SK-N-SH (cell line): ENCODE data around the gene BMAL1. TPM values are rescaled to one million over a fixed set of nuclear protein-coding genes. Genes with fewer than 3 reads are reported as not detected.

ENCODE experiments used
- CTCF ChIA-PET: fragments of 300-600, 350-600 bp; formaldehyde crosslinking; extraction: SDS; loops from one replicate; lab custom pipeline; 2021; lab: Yijun Ruan, JAX
- POLR2A ChIA-PET: fragments of 350-600 bp; sonication (Branson Sonifier 250); formaldehyde crosslinking; extraction: SDS; loops from one replicate; lab custom pipeline; 2020; ENCODE audit warnings: antibody characterized with exemption, inconsistent platforms; lab: Yijun Ruan, JAX
- DNase-seq: peaks from one replicate; pipeline ENCODE4 v3.0.0; 2012
- H2AFZ ChIP-seq: fragments of 200-600 bp; sonication (generic); 2 replicates; pipeline ENCODE4 v1.8.1; 2016; ENCODE audit warnings: antibody characterized with exemption, mild to moderate bottlenecking, low read depth
- H3F3A ChIP-seq: fragments of 200-600 bp; sonication (generic); replicated peaks from 2 replicates; pipeline ENCODE3; 2016; ENCODE audit warnings: antibody characterized with exemption, mild to moderate bottlenecking; ENCODE audit not compliant: insufficient read depth
- H3K27ac ChIP-seq, 2 experiments: fragments of 200-500 bp in 1 of 2; fragments of 200-600 bp in 1 of 2; sonication (Bioruptor generic) in 1 of 2; sonication (generic), shearing (Covaris generic) in 1 of 2; 2 replicates each; pipeline versions ENCODE4 v1.5.1 to v1.6.1; 2014 to 2016; ENCODE audit warnings: low read depth in 2 of 2, inconsistent platforms in 1 of 2, low read length in 1 of 2, mild to moderate bottlenecking in 1 of 2, mixed read lengths in 1 of 2
- H3K27me3 ChIP-seq: fragments of 200-600 bp; sonication (generic), shearing (Covaris generic); 2 replicates; pipeline ENCODE4 v1.6.1; 2016; ENCODE audit warnings: mixed run types; ENCODE audit not compliant: insufficient read depth
- H3K36me3 ChIP-seq, 2 experiments: fragments of 200-500 bp in 1 of 2; fragments of 200-600 bp in 1 of 2; sonication (Bioruptor generic) in 1 of 2; sonication (generic) in 1 of 2; replicated peaks in 1 of 2; 2 replicates each; pipeline versions ENCODE3 to v1.5.1; 2014 to 2016; ENCODE audit warnings: low read length in 1 of 2, mild to moderate bottlenecking in 1 of 2; ENCODE audit not compliant: insufficient read depth in 2 of 2, control insufficient read depth in 1 of 2
- H3K4me1 ChIP-seq, 2 experiments: fragments of 200-500 bp in 1 of 2; fragments of 200-600 bp in 1 of 2; sonication (Bioruptor generic) in 1 of 2; sonication (generic), shearing (Covaris generic) in 1 of 2; 2 replicates each; pipeline versions ENCODE4 v1.5.1 to v1.6.1; 2014 to 2016; ENCODE audit warnings: low read depth in 1 of 2, low read length in 1 of 2, mixed run types in 1 of 2; ENCODE audit not compliant: insufficient read depth in 2 of 2, control insufficient read depth in 1 of 2
- H3K4me2 ChIP-seq: fragments of 200-600 bp; sonication (generic), shearing (Covaris generic); 2 replicates; pipeline ENCODE4 v1.6.1; 2017; ENCODE audit warnings: mixed run types
- H3K4me3 ChIP-seq, 2 experiments: fragments of 200-500 bp in 1 of 2; fragments of 200-600 bp in 1 of 2; sonication (Bioruptor generic) in 1 of 2; sonication (generic), shearing (Covaris generic) in 1 of 2; 2 replicates each; pipeline versions ENCODE4 v1.5.1 to v1.8.1; 2014 to 2016; ENCODE audit warnings: low read depth in 2 of 2, inconsistent platforms in 1 of 2, low read length in 1 of 2, mild to moderate bottlenecking in 1 of 2, mixed read lengths in 1 of 2, moderate library complexity in 1 of 2
- H3K79me2 ChIP-seq: fragments of 200-600 bp; sonication (generic); 2 replicates; pipeline ENCODE4 v1.8.1; 2017; ENCODE audit warnings: mild to moderate bottlenecking; ENCODE audit not compliant: insufficient read depth
- H3K9ac ChIP-seq: fragments of 200-600 bp; sonication (generic); 2 replicates; pipeline ENCODE4 v1.6.1; 2017; ENCODE audit warnings: mixed run types
- H3K9me2 ChIP-seq: fragments of 200-600 bp; sonication (generic); 2 replicates; pipeline ENCODE4 v1.6.1; 2017; ENCODE audit warnings: mixed run types
- H3K9me3 ChIP-seq: fragments of 200-600 bp; sonication (generic); 2 replicates; pipeline ENCODE4 v1.6.1; 2017; ENCODE audit warnings: mixed run types, mild to moderate bottlenecking, moderate library complexity
- H4K20me1 ChIP-seq: fragments of 200-600 bp; sonication (generic); 2 replicates; pipeline ENCODE4 v1.6.1; 2017; ENCODE audit warnings: mild to moderate bottlenecking, mixed run types; ENCODE audit not compliant: insufficient read depth
- CHD2 ChIP-seq: fragments of 150-350 bp; IDR thresholded peaks from 2 replicates; pipeline ENCODE4 v1.6.1; 2018; ENCODE audit warnings: low read length; ENCODE audit not compliant: partially characterized antibody
- CTCF ChIP-seq: fragments of 200-600 bp; sonication (generic); IDR thresholded peaks from 2 replicates; pipeline ENCODE4 v1.6.1; 2017; ENCODE audit warnings: antibody characterized with exemption, mild to moderate bottlenecking, moderate library complexity
- ELF1 ChIP-seq: IDR thresholded peaks from 2 replicates; pipeline ENCODE4 v1.4.0; 2012
- EZH2phosphoT487 ChIP-seq: fragments of 200-600 bp; sonication (generic); IDR thresholded peaks from 2 replicates; pipeline ENCODE4 v1.6.1; 2017; ENCODE audit warnings: low read depth, mixed run types, mild to moderate bottlenecking, antibody characterized with exemption, moderate library complexity, borderline replicate concordance
- FOXJ3 ChIP-seq: sonication (generic); formaldehyde crosslinking; IDR thresholded peaks from 2 replicates; pipeline ENCODE4 v1.5.1; 2020; ENCODE audit warnings: mild to moderate bottlenecking, missing genetic modification reagents
- FOXM1 ChIP-seq: IDR thresholded peaks from 2 replicates; pipeline ENCODE4 v1.4.0; 2012; ENCODE audit warnings: low read depth, mild to moderate bottlenecking
- GABPA ChIP-seq: IDR thresholded peaks from 2 replicates; pipeline ENCODE4 v1.4.0; 2012; ENCODE audit warnings: low read depth, mild to moderate bottlenecking
- GATA2 ChIP-seq: sonication (generic); formaldehyde crosslinking; IDR thresholded peaks from 2 replicates; pipeline ENCODE4 v1.5.0; 2020; ENCODE audit warnings: mild to moderate bottlenecking, missing genetic modification reagents
- IRF3 ChIP-seq: fragments of 150-350 bp; IDR thresholded peaks from 2 replicates; pipeline ENCODE4 v1.6.1; 2016; ENCODE audit warnings: mild to moderate bottlenecking, low read depth, low read length
- JUND ChIP-seq: IDR thresholded peaks from 2 replicates; pipeline ENCODE4 v1.4.0; 2012
- MAX ChIP-seq: IDR thresholded peaks from 2 replicates; pipeline ENCODE4 v1.4.0; 2012; ENCODE audit warnings: low read depth
- NFIC ChIP-seq: IDR thresholded peaks from 2 replicates; pipeline ENCODE4 v1.4.0; 2012; ENCODE audit warnings: borderline replicate concordance
- RXRA ChIP-seq: IDR thresholded peaks from 2 replicates; pipeline ENCODE4 v1.4.0; 2012; ENCODE audit warnings: low read depth, mild to moderate bottlenecking, borderline replicate concordance
- SIN3A ChIP-seq: IDR thresholded peaks from 2 replicates; pipeline ENCODE4 v1.6.1; 2012; ENCODE audit warnings: low read depth, mild to moderate bottlenecking, low read length, moderate library complexity, borderline replicate concordance
- TAF1 ChIP-seq: IDR thresholded peaks from 2 replicates; pipeline ENCODE4 v1.6.1; 2012; ENCODE audit warnings: low read depth, mild to moderate bottlenecking, low read length, moderate library complexity, borderline replicate concordance
- USF1 ChIP-seq: IDR thresholded peaks from 2 replicates; pipeline ENCODE4 v1.4.0; 2012; ENCODE audit warnings: low read depth, borderline replicate concordance
- USF2 ChIP-seq: fragments of 150-350 bp; IDR thresholded peaks from 2 replicates; pipeline ENCODE4 v1.6.1; 2017; ENCODE audit warnings: antibody characterized with exemption, low read length, low read depth, borderline replicate concordance
- ZBTB33 ChIP-seq: IDR thresholded peaks from 2 replicates; pipeline ENCODE4 v1.4.0; 2012; ENCODE audit warnings: low read depth, borderline replicate concordance
- polyA plus RNA-seq, 3 experiments: library from polyadenylated mRNA; depleted of rRNA; stranded (reverse); fragments of >200 nt; gene quantifications; 2 replicates each; pipeline ENCODE4 v1.2.3, GENCODE V29; 2012

BMAL1 gene
- polyA plus RNA-seq, 1 of the 3 experiments (the other 2 are of a cell fraction): 6.5 TPM

GRCh38 chr11:13375798-13376197, 98.2 kb downstream of the BMAL1 start:
- Histone ChIP-seq H3K9me2 (no peaks in the 10 kb centered on the region), H3K9me3 (no peaks in the 10 kb centered on the region), H3K27me3 (no peaks in the 10 kb centered on the region), H3K4me3 (no peak overlapping the region), H3K9ac (no peak overlapping the region), H2AFZ (no peak overlapping the region), H3K36me3 (peaks cover 35 to 60% of the 10 kb centered on the region in 2 experiments), H3K4me1 (no peaks in the 10 kb centered on the region), H3F3A (no peaks in the 10 kb centered on the region), H4K20me1 (no peaks in the 10 kb centered on the region), H3K27ac (no peak overlapping the region), H3K4me2 (no peak overlapping the region), H3K79me2 (no peaks in the 10 kb centered on the region)
- TF ChIP-seq CTCF (no peak), USF1 (no peak), ZBTB33 (no peak), NFIC (no peak), IRF3 (no peak), ELF1 (no peak), JUND (no peak), CHD2 (no peak), MAX (no peak), FOXJ3 (CRISPR knock-in tag) (no peak), GABPA (no peak), TAF1 (no peak), SIN3A (no peak), FOXM1 (no peak), EZH2phosphoT487 (no peak), USF2 (no peak), RXRA (no peak), GATA2 (CRISPR knock-in tag) (no peak)
- no peak for DNase-seq
- ChIA-PET POLR2A (no interaction called here), CTCF (interaction anchor here (1.2 to 1.7 kb wide), 5 partner anchors 9 to 165 kb away, joined by 3 to 11 read pairs (median 4); no protein-coding TSS in a partner anchor)
